ENCODE results near the gene ACTL7A.

Gene ACTL7A

GRCh38 chr9:108861997-108862396 is at the start of gene ACTL7A:
Gene ACTL7A (plus strand): TSS chr9:108862266. CDS start chr9:108862323, 57 bp downstream.
- H3K4me3 ChIP-seq (ENCODE audit: low read depth, low read length): no peak within 1 kb of the TSS
- no peaks in the 10 kb centered on the region for H3K4me1 ChIP-seq (ENCODE audit: control insufficient read depth, insufficient read depth, low read length)
- no peaks in the 10 kb centered on the region for H3K9me3 ChIP-seq (ENCODE audit: control insufficient read depth, insufficient read depth, low read length)
- no peaks in the 10 kb centered on the region for H3K36me3 ChIP-seq (ENCODE audit: control insufficient read depth, insufficient read depth, low read length)
- no peaks in the 10 kb centered on the region for H3K27me3 ChIP-seq (ENCODE audit: control insufficient read depth, insufficient read depth, low read length)
- H3K9ac ChIP-seq (ENCODE audit: low read depth, low read length): no peak within 1 kb of the TSS

- H3K27me3 ChIP-seq (ENCODE audit: control insufficient read depth, insufficient read depth, low read length): no peaks in the 10 kb centered on the region
- no peaks in the 10 kb centered on the region for H3K36me3 ChIP-seq (ENCODE audit: control insufficient read depth, insufficient read depth, low read length)
- H3K9ac ChIP-seq (ENCODE audit: low read depth, low read length): no peak overlapping the region
- no peaks in the 10 kb centered on the region for H3K4me1 ChIP-seq (ENCODE audit: control insufficient read depth, insufficient read depth, low read length)
- no peaks in the 10 kb centered on the region for H3K9me3 ChIP-seq (ENCODE audit: control insufficient read depth, insufficient read depth, low read length)
- H3K4me3 ChIP-seq (ENCODE audit: low read depth, low read length): no peak overlapping the region
These were observed 49.6 kb upstream of the ACTL7A start for GRCh38 chr9:108812396-108813025.

GRCh38 chr9:108813951-108814601 is 48.0 kb upstream of the ACTL7A start:
- Histone ChIP-seq H3K4me1 (ENCODE audit: control insufficient read depth, insufficient read depth, low read length) (no peaks in the 10 kb centered on the region), H3K36me3 (ENCODE audit: control insufficient read depth, insufficient read depth, low read length) (no peaks in the 10 kb centered on the region), H3K27me3 (ENCODE audit: control insufficient read depth, insufficient read depth, low read length) (no peaks in the 10 kb centered on the region), H3K9ac (ENCODE audit: low read depth, low read length) (no peak overlapping the region), H3K9me3 (ENCODE audit: control insufficient read depth, insufficient read depth, low read length) (no peaks in the 10 kb centered on the region), H3K4me3 (ENCODE audit: low read depth, low read length) (no peak overlapping the region)

GRCh38 chr9:108815156-108815555 is 46.9 kb upstream of the ACTL7A start:
- Histone ChIP-seq H3K4me1 (ENCODE audit: control insufficient read depth, insufficient read depth, low read length) (no peaks in the 10 kb centered on the region), H3K4me3 (ENCODE audit: low read depth, low read length) (no peak overlapping the region), H3K27me3 (ENCODE audit: control insufficient read depth, insufficient read depth, low read length) (no peaks in the 10 kb centered on the region), H3K9ac (ENCODE audit: low read depth, low read length) (no peak overlapping the region), H3K9me3 (ENCODE audit: control insufficient read depth, insufficient read depth, low read length) (no peaks in the 10 kb centered on the region), H3K36me3 (ENCODE audit: control insufficient read depth, insufficient read depth, low read length) (no peaks in the 10 kb centered on the region)

GRCh38 chr9:108816037-108816436 is 46.0 kb upstream of the ACTL7A start:
- no peaks in the 10 kb centered on the region for H3K36me3 ChIP-seq (ENCODE audit: control insufficient read depth, insufficient read depth, low read length)
- H3K9me3 ChIP-seq (ENCODE audit: control insufficient read depth, insufficient read depth, low read length): no peaks in the 10 kb centered on the region
- no peaks in the 10 kb centered on the region for H3K27me3 ChIP-seq (ENCODE audit: control insufficient read depth, insufficient read depth, low read length)
- H3K9ac ChIP-seq (ENCODE audit: low read depth, low read length): no peak overlapping the region
- H3K4me1 ChIP-seq (ENCODE audit: control insufficient read depth, insufficient read depth, low read length): no peaks in the 10 kb centered on the region
- H3K4me3 ChIP-seq (ENCODE audit: low read depth, low read length): no peak overlapping the region

GRCh38 chr9:108823829-108824228 is 38.2 kb upstream of the ACTL7A start:
- peaks cover 4% of the 10 kb centered on the region for H3K9me3 ChIP-seq (ENCODE audit: control insufficient read depth, insufficient read depth, low read length)
- H3K27me3 ChIP-seq (ENCODE audit: control insufficient read depth, insufficient read depth, low read length): no peaks in the 10 kb centered on the region
- H3K4me3 ChIP-seq (ENCODE audit: low read depth, low read length): no peak overlapping the region
- no peaks in the 10 kb centered on the region for H3K36me3 ChIP-seq (ENCODE audit: control insufficient read depth, insufficient read depth, low read length)
- no peak overlapping the region for H3K9ac ChIP-seq (ENCODE audit: low read depth, low read length)
- no peaks in the 10 kb centered on the region for H3K4me1 ChIP-seq (ENCODE audit: control insufficient read depth, insufficient read depth, low read length)

GRCh38 chr9:108830272-108830671 is 31.8 kb upstream of the ACTL7A start:
- H3K27me3 ChIP-seq (ENCODE audit: control insufficient read depth, insufficient read depth, low read length): no peaks in the 10 kb centered on the region
- no peaks in the 10 kb centered on the region for H3K9me3 ChIP-seq (ENCODE audit: control insufficient read depth, insufficient read depth, low read length)
- no peaks in the 10 kb centered on the region for H3K4me1 ChIP-seq (ENCODE audit: control insufficient read depth, insufficient read depth, low read length)
- H3K36me3 ChIP-seq (ENCODE audit: control insufficient read depth, insufficient read depth, low read length): no peaks in the 10 kb centered on the region
- no peak overlapping the region for H3K4me3 ChIP-seq (ENCODE audit: low read depth, low read length)
- H3K9ac ChIP-seq (ENCODE audit: low read depth, low read length): no peak overlapping the region

GRCh38 chr9:108831496-108832178 is 30.4 kb upstream of the ACTL7A start:
- Histone ChIP-seq H3K4me3 (ENCODE audit: low read depth, low read length) (no peak overlapping the region), H3K36me3 (ENCODE audit: control insufficient read depth, insufficient read depth, low read length) (no peaks in the 10 kb centered on the region), H3K9ac (ENCODE audit: low read depth, low read length) (no peak overlapping the region), H3K4me1 (ENCODE audit: control insufficient read depth, insufficient read depth, low read length) (no peaks in the 10 kb centered on the region), H3K9me3 (ENCODE audit: control insufficient read depth, insufficient read depth, low read length) (no peaks in the 10 kb centered on the region), H3K27me3 (ENCODE audit: control insufficient read depth, insufficient read depth, low read length) (no peaks in the 10 kb centered on the region)

GRCh38 chr9:108832179-108832500 is 29.9 kb upstream of the ACTL7A start:
- H3K4me1 ChIP-seq (ENCODE audit: control insufficient read depth, insufficient read depth, low read length): no peaks in the 10 kb centered on the region
- no peaks in the 10 kb centered on the region for H3K36me3 ChIP-seq (ENCODE audit: control insufficient read depth, insufficient read depth, low read length)
- no peaks in the 10 kb centered on the region for H3K27me3 ChIP-seq (ENCODE audit: control insufficient read depth, insufficient read depth, low read length)
- H3K4me3 ChIP-seq (ENCODE audit: low read depth, low read length): no peak overlapping the region
- H3K9me3 ChIP-seq (ENCODE audit: control insufficient read depth, insufficient read depth, low read length): no peaks in the 10 kb centered on the region
- no peak overlapping the region for H3K9ac ChIP-seq (ENCODE audit: low read depth, low read length)

GRCh38 chr9:108834959-108835665 is 27.0 kb upstream of the ACTL7A start:
- Histone ChIP-seq H3K9me3 (ENCODE audit: control insufficient read depth, insufficient read depth, low read length) (no peaks in the 10 kb centered on the region), H3K9ac (ENCODE audit: low read depth, low read length) (no peak overlapping the region), H3K4me1 (ENCODE audit: control insufficient read depth, insufficient read depth, low read length) (no peaks in the 10 kb centered on the region), H3K36me3 (ENCODE audit: control insufficient read depth, insufficient read depth, low read length) (no peaks in the 10 kb centered on the region), H3K4me3 (ENCODE audit: low read depth, low read length) (no peak overlapping the region), H3K27me3 (ENCODE audit: control insufficient read depth, insufficient read depth, low read length) (no peaks in the 10 kb centered on the region)

- H3K9me3 ChIP-seq (ENCODE audit: control insufficient read depth, insufficient read depth, low read length): no peaks in the 10 kb centered on the region
- no peaks in the 10 kb centered on the region for H3K4me1 ChIP-seq (ENCODE audit: control insufficient read depth, insufficient read depth, low read length)
- H3K27me3 ChIP-seq (ENCODE audit: control insufficient read depth, insufficient read depth, low read length): no peaks in the 10 kb centered on the region
- no peaks in the 10 kb centered on the region for H3K36me3 ChIP-seq (ENCODE audit: control insufficient read depth, insufficient read depth, low read length)
- no peak overlapping the region for H3K4me3 ChIP-seq (ENCODE audit: low read depth, low read length)
- no peak overlapping the region for H3K9ac ChIP-seq (ENCODE audit: low read depth, low read length)
These were observed 26.2 kb upstream of the ACTL7A start for GRCh38 chr9:108835831-108836230.

Data from iPS-15b (cell line).